ENCODE data around the gene UBXN6.

GRCh38 chr19:4409123-4409933 is 48.3 kb downstream of the UBXN6 start:
- TF ChIP-seq, protein P1, sequence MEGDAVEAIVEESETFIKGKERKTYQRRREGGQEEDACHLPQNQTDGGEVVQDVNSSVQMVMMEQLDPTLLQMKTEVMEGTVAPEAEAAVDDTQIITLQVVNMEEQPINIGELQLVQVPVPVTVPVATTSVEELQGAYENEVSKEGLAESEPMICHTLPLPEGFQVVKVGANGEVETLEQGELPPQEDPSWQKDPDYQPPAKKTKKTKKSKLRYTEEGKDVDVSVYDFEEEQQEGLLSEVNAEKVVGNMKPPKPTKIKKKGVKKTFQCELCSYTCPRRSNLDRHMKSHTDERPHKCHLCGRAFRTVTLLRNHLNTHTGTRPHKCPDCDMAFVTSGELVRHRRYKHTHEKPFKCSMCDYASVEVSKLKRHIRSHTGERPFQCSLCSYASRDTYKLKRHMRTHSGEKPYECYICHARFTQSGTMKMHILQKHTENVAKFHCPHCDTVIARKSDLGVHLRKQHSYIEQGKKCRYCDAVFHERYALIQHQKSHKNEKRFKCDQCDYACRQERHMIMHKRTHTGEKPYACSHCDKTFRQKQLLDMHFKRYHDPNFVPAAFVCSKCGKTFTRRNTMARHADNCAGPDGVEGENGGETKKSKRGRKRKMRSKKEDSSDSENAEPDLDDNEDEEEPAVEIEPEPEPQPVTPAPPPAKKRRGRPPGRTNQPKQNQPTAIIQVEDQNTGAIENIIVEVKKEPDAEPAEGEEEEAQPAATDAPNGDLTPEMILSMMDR (IDR thresholded peaks at IDR 0.05): no peak
- TF ChIP-seq POLR2A (IDR thresholded peaks at IDR 0.05) (no peak), POLR2AphosphoS5 (IDR thresholded peaks at IDR 0.05) (no peak)

All from prostate gland (tissue), 2 donors.